DMS79 treated with DMSO at 0.1 percent for 48 hours (cell line): ENCODE data around the gene RASA3.
"Not testable (repeated sequence)": the region's sequence is repeated elsewhere in the genome, so short reads cannot be mapped to it uniquely, and the experiment has no call there.

ENCODE experiments used
- DNase-seq: peaks from one replicate; lab custom pipeline; 2025; lab: John Stamatoyannopoulos, UW

The RASA3 gene

GRCh38 chr13:114081761-114082681 is 50.4 kb downstream of the RASA3 start:
- DNase-seq = no peak

GRCh38 chr13:114080739-114081561 is 51.5 kb downstream of the RASA3 start:
- DNase-seq = no peak

- no peak for DNase-seq
Observed at GRCh38 chr13:114079601-114080536, 52.6 kb downstream of the RASA3 start.

- DNase-seq = no peak
Observed at GRCh38 chr13:114078461-114079451, 53.7 kb downstream of the RASA3 start.

- DNase-seq = no peak
Observed at GRCh38 chr13:114077933-114078325, 54.5 kb downstream of the RASA3 start.

- DNase-seq = no peak
Observed at GRCh38 chr13:114077099-114077932, 55.1 kb downstream of the RASA3 start.

GRCh38 chr13:114076329-114077090 is 55.9 kb downstream of the RASA3 start:
- no peak for DNase-seq

- DNase-seq = not testable (repeated sequence)
Observed at GRCh38 chr13:114075811-114076210, 56.6 kb downstream of the RASA3 start.

- DNase-seq = no peak
Observed at GRCh38 chr13:114074671-114075315, 57.6 kb downstream of the RASA3 start.

- no peak for DNase-seq
Observed at GRCh38 chr13:114073881-114074612, 58.4 kb downstream of the RASA3 start.

GRCh38 chr13:114072421-114072820 is 60.0 kb downstream of the RASA3 start:
- no peak for DNase-seq

GRCh38 chr13:114071991-114072390 is 60.4 kb downstream of the RASA3 start:
- no peak for DNase-seq

GRCh38 chr13:114071410-114071809 is 61.0 kb downstream of the RASA3 start:
- DNase-seq = no peak

- DNase-seq = no peak
Observed at GRCh38 chr13:114070098-114070799, 62.2 kb downstream of the RASA3 start.

- no peak for DNase-seq
Observed at GRCh38 chr13:114069376-114070097, 62.9 kb downstream of the RASA3 start.

GRCh38 chr13:114068656-114069318 is 63.6 kb downstream of the RASA3 start:
- no peak for DNase-seq
